MV-4-11 (cell line): ENCODE data around the gene MORF4L2.

Source experiments
- DNase-seq: peaks from one replicate; lab custom pipeline; 2025; lab: John Stamatoyannopoulos, UW

MORF4L2 gene

DNA sequence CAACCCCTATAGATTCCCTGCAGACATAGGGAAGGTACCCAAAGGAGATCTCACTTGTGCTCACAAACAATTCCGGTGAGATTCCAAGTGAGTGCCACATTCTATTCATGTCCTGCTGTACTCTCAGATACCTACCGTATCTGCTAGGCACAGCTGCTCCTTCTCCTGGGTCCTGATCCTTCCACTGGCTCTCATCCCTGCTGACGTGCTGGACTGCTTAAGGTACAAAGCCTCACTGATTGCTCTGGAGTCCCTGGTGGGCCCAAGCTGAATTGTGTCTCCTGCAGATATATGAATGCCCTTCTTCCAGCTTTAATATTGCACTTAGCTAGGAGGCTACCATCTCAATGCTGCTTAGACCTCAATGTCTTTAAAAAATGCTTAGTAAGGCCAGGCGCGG, 55.4 kb downstream of the MORF4L2 start:
- DNase-seq: no peak

DNA sequence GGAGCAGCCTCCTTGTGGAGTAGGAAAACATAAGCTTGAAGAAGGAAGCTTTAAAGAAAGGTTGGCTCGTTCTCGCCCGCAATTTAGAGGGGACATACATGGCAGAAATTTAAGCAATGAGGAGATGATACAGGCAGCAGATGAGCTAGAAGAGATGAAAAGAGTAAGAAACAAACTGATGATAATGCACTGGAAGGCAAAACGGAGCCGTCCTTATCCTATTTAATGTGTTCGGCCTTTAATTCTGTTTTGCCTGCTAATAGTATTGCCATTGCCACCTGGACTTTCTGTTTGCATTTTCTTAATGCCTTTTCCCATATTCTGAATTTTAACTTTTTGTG, 56.4 kb downstream of the MORF4L2 start:
- no peak for DNase-seq

DNA sequence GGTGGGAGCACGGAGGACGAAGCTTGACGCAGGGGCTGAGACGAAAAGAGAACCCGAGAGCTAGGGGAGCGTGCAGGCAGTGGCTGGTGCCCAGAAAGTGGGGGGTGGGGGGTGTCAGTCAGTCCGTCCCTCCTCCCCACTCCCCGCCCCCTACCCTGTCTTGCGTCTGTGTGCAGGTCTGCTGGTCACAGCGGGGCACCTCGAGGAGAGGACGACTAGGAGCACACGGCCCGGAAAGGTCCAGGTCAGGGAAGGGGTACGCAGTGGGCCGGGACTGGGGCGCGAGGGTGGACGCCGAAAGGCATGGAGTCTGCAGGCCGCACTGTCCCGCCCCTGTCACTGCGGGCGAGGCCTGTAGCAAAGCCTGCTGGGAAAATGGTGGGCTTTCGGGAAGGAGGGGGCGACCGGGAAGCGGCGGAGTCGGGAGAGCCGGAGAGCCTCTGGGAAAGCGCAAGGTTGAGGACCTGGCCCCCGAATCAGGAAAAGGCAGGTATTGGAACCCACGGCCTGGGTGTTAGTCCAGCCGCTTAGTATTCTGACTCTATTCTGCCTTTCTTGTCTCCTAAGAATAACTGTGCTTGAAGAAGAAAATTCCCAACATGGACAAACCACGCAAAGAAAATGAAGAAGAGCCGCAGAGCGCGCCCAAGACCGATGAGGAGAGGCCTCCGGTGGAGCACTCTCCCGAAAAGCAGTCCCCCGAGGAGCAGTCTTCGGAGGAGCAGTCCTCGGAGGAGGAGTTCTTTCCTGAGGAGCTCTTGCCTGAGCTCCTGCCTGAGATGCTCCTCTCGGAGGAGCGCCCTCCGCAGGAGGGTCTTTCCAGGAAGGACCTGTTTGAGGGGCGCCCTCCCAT, 57.0 kb downstream of the MORF4L2 start:
- no peak for DNase-seq

- no peak for DNase-seq
These were observed 57.8 kb downstream of the MORF4L2 start, which contains the start of gene TCEAL1 for GRCh38 chrX:103628386-103629317. Gene TCEAL1, plus strand, starts transcription at chrX:103628975. Its CDS starts 942 bp downstream, at chrX:103629917.

- no peak for DNase-seq
These were observed 59.6 kb downstream of the MORF4L2 start for GRCh38 chrX:103626855-103627254.
